Glutamatergic neuron (in vitro differentiated cells): Measurements from ENCODE around the gene NETO1. TPM values are rescaled to one million over a fixed set of nuclear protein-coding genes. Genes with fewer than 3 reads are reported as not detected.

Source experiments
- DNase-seq: peaks from one replicate; pipeline ENCODE4 v3.0.0; 2022
- H3K27ac Mint-ChIP-seq: one replicate; pipeline ENCODE4 v1.8.0; 2020; ENCODE audit warnings: mild to moderate bottlenecking, mixed read lengths, inconsistent platforms; ENCODE audit not compliant: unreplicated experiment
- H3K27me3 Mint-ChIP-seq: one replicate; pipeline ENCODE4 v1.8.0; 2020; ENCODE audit warnings: mild to moderate bottlenecking, moderate library complexity, mixed read lengths, inconsistent platforms; ENCODE audit not compliant: unreplicated experiment
- H3K36me3 Mint-ChIP-seq: one replicate; pipeline ENCODE4 v1.8.0; 2020; ENCODE audit warnings: mild to moderate bottlenecking, mixed read lengths, inconsistent platforms; ENCODE audit not compliant: unreplicated experiment
- H3K4me1 Mint-ChIP-seq: one replicate; pipeline ENCODE4 v1.8.0; 2020; ENCODE audit warnings: mild to moderate bottlenecking, low read depth, mixed read lengths, inconsistent platforms; ENCODE audit not compliant: unreplicated experiment
- H3K4me3 Mint-ChIP-seq: one replicate; pipeline ENCODE4 v1.8.0; 2020; ENCODE audit warnings: mild to moderate bottlenecking, mixed read lengths, inconsistent platforms; ENCODE audit not compliant: unreplicated experiment
- H3K9me3 Mint-ChIP-seq: one replicate; pipeline ENCODE4 v1.8.0; 2020; ENCODE audit warnings: mild to moderate bottlenecking, moderate library complexity, mixed read lengths, inconsistent platforms; ENCODE audit not compliant: unreplicated experiment
- total RNA-seq: library from RNA; stranded (reverse); fragmentation: NEBNext Ultra II Directional; extraction: Animal tissue kit (Norgen Biotek cat#: 25700); gene quantifications from one replicate; pipeline ENCODE4 v1.2.1, GENCODE V29; 2021; ENCODE audit not compliant: unreplicated experiment
- TF ChIP-seq, protein P1 (sequence below): fragments of 200-600 bp; sonication (generic); IDR thresholded peaks from one replicate; pipeline ENCODE4 v1.5.0; 2021; ENCODE audit not compliant: partially characterized antibody, unreplicated experiment

NETO1 gene
- total RNA-seq, 1 donor from 2014 or later, result 5.5 TPM

DNA sequence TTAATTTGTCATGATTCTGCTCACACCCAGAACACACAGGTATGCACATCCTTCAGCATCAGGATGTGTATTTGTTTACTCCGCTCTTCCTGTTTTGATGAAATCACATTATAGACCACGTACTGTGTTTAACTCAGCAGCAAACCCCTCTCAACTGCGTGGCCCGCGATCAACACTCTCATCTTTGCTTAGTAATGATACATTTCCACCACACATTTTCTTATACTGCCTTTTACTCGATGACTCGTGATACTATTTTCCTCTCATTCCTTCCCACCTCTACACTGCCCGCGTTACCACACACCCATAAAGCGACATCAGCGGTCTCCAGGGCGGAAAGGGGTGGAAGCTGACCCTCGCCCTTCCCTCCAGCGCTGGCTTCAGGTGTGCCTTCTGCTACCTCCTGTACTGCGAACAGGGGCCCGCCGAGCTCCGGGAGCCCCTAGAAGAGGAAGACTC, 1.3 kb downstream of the NETO1 start:
- Mint-ChIP-seq H3K27me3 (peaks cover 9% of the 10 kb centered on the region), H3K36me3 (no peaks in the 10 kb centered on the region), H3K27ac (no peak overlapping the region), H3K4me3 (peak overlapping the region; percentile 93), H3K9me3 (no peaks in the 10 kb centered on the region), H3K4me1 (no peaks in the 10 kb centered on the region)
- TF ChIP-seq, protein P1, sequence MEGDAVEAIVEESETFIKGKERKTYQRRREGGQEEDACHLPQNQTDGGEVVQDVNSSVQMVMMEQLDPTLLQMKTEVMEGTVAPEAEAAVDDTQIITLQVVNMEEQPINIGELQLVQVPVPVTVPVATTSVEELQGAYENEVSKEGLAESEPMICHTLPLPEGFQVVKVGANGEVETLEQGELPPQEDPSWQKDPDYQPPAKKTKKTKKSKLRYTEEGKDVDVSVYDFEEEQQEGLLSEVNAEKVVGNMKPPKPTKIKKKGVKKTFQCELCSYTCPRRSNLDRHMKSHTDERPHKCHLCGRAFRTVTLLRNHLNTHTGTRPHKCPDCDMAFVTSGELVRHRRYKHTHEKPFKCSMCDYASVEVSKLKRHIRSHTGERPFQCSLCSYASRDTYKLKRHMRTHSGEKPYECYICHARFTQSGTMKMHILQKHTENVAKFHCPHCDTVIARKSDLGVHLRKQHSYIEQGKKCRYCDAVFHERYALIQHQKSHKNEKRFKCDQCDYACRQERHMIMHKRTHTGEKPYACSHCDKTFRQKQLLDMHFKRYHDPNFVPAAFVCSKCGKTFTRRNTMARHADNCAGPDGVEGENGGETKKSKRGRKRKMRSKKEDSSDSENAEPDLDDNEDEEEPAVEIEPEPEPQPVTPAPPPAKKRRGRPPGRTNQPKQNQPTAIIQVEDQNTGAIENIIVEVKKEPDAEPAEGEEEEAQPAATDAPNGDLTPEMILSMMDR, result no peak
- peak; percentile 23 for DNase-seq

DNA sequence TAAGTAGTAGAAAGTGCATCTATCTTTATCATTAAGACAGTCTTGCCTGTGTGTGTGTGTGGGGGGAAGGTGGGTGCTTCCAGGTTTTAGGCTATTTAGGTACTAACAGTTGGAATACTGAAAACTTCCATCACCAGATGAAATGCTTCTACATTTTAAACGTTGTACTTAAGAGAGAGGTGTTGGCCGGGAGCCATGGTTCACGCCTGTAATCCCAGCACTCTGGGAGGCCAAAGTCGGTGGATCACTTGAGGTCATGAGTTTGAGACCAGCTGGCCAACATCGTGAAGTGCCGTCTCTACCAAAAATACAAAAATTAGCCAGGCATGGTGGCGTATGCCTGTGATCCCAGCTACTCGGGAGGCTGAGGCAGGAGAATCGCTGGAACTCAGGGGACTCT, 4.0 kb downstream of the NETO1 start:
- Mint-ChIP-seq H3K4me1 (no peaks in the 10 kb centered on the region), H3K36me3 (no peaks in the 10 kb centered on the region), H3K4me3 (no peak overlapping the region), H3K9me3 (no peaks in the 10 kb centered on the region), H3K27ac (no peak overlapping the region), H3K27me3 (peaks cover 5% of the 10 kb centered on the region)
- no peak for DNase-seq
- TF ChIP-seq, protein P1, result no peak

DNA sequence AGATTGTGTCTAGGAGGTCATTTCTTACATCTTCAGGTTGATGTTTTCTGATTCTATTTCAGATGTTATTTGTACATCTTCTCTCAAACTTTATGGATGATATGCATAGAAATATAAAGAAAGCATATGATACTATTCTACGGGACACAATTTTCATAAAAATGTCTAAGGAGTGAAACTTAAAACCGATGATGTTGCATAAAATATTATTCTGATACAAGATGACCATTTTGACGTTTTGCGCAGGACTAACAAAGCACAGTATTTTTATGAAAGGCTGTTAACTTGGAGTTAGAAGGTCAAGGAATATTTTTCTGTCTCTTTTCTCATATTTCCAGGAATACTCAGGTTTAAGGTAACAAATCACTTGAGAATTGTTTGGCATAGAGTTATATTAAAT, 8.7 kb downstream of the NETO1 start:
- H3K9me3 Mint-ChIP-seq, result no peaks in the 10 kb centered on the region
- TF ChIP-seq, protein P1, result no peak
- DNase-seq, result no peak
- H3K4me1 Mint-ChIP-seq, result no peaks in the 10 kb centered on the region
- H3K27ac Mint-ChIP-seq, result no peak overlapping the region
- H3K27me3 Mint-ChIP-seq, result peaks cover 2% of the 10 kb centered on the region
- H3K36me3 Mint-ChIP-seq, result no peaks in the 10 kb centered on the region
- H3K4me3 Mint-ChIP-seq, result no peak overlapping the region

DNA sequence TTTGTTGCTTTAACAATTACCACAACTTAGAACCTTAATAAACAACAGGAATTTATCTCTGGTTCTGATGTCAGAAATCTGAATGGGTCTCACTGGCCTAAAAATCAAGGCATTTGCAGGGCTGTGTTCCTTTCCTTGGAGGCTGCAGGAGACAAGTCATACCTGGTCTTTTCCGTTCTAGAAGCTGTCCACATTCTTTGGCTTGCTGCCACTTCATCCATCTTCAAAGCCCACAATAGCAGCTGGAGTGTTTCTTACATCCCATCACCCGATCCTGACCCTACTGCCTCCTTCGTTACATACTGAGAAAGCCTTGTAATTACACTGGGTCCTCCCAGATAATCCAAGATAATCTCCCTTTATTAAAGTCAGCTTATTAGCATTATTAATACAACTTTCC, 18.1 kb downstream of the NETO1 start:
- no peaks in the 10 kb centered on the region for H3K36me3 Mint-ChIP-seq

DNA sequence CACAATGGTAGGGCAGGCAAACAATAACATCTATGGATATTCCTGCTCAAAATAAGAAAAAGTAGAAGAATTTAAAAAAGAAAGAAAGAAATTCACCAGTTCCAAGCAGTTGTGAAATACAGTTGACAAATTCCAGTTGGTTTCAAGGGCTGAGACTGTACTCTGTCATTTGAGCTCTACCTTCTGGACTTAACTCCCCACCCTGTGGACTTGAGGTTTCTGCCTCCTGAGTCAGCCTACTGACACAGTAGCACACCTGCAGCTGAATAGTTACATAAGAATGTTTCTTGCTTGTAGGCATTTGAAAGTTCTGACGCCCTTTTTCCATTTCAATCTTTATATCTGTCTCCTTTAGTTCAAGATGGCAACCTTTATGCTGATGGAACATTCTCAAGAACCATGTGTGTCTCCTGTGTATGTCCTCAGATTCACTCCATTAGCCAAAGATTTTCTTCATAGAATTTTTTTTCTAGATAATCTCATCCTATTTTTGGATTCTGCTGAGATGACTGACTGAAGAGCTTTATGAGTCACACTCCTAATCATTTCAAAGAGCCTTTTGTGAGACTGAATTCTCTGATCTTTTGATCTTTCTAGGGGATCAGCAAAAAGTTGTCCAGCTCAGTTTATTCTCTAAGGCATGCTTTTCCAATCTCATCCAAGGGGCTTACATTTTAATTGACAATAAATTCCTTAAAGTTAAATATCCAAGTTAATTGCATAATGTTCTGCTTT, 19.1 kb downstream of the NETO1 start:
- Mint-ChIP-seq H3K4me3 (no peak overlapping the region), H3K9me3 (no peaks in the 10 kb centered on the region), H3K36me3 (no peaks in the 10 kb centered on the region), H3K4me1 (no peaks in the 10 kb centered on the region), H3K27me3 (no peaks in the 10 kb centered on the region), H3K27ac (no peak overlapping the region)
- TF ChIP-seq, protein P1, result no peak
- no peak for DNase-seq

More for the DNA sequence above, 18.1 kb downstream of the NETO1 start:
- no peak for DNase-seq
- H3K4me1 Mint-ChIP-seq, result no peaks in the 10 kb centered on the region
- no peak overlapping the region for H3K4me3 Mint-ChIP-seq
- TF ChIP-seq, protein P1, result no peak
- no peak overlapping the region for H3K27ac Mint-ChIP-seq
- H3K9me3 Mint-ChIP-seq, result no peaks in the 10 kb centered on the region
- H3K27me3 Mint-ChIP-seq, result no peaks in the 10 kb centered on the region
